GM12891 (cell line): ENCODE results near the gene FN3KRP.
"Not testable (repeated sequence)": the region's sequence is repeated elsewhere in the genome, so short reads cannot be mapped to it uniquely, and the experiment has no call there.

Experiments
- PAX5 ChIP-seq: IDR thresholded peaks from 2 replicates; pipeline ENCODE4 v1.6.1; 2011; ENCODE audit warnings: low read length, moderate library complexity, mild to moderate bottlenecking; ENCODE audit not compliant: insufficient read depth, severe bottlenecking
- POLR2A ChIP-seq: IDR thresholded peaks from 2 replicates; pipeline ENCODE4 v1.6.1; 2011; ENCODE audit warnings: low read depth, low read length, control low read depth
- POLR2AphosphoS5 ChIP-seq: IDR thresholded peaks from 2 replicates; pipeline ENCODE4 v1.6.1; 2011; ENCODE audit warnings: low read depth, low read length, control low read depth
- POU2F2 ChIP-seq: IDR thresholded peaks from 2 replicates; pipeline ENCODE4 v1.6.1; 2011; ENCODE audit warnings: low read depth, mild to moderate bottlenecking, control low read depth, low read length, moderate library complexity
- SPI1 ChIP-seq: IDR thresholded peaks from 2 replicates; pipeline ENCODE4 v1.6.1; 2011; ENCODE audit warnings: low read depth, low read length, control low read depth
- TAF1 ChIP-seq: IDR thresholded peaks from 2 replicates; pipeline ENCODE4 v1.6.1; 2011; ENCODE audit warnings: low read depth, low read length, control low read depth

GRCh38 chr17:82744736-82745135 is 28.2 kb downstream of the FN3KRP start:
- TF ChIP-seq POLR2A, SPI1, POLR2AphosphoS5, TAF1, PAX5, POU2F2: not testable (repeated sequence)
